Esophagus squamous epithelium (tissue), 4 donors: Measurements from ENCODE around the gene KLHL12. TPM values are rescaled to one million over a fixed set of nuclear protein-coding genes. Genes with fewer than 3 reads are reported as not detected.

Experiments used
- small RNA-seq, 4 donors: library from RNA; depleted of rRNA; stranded (forward); fragments of <200 nt; gene quantifications; one replicate each; pipeline ENCODE3, GENCODE V24; 2016
- total RNA-seq, 4 donors: library from RNA; depleted of rRNA; stranded (reverse); fragments of >200 nt; gene quantifications; one replicate each; pipeline ENCODE4 v1.1.0, GENCODE V29; 2016

The KLHL12 gene
- total RNA-seq, 4 donors from 2014 or later: 11.1 to 19.9 (median 14.1) TPM

Small RNA genes within 50 kb of the gene (small RNA-seq; reads per million reads assigned to genes)
- gene RF00019: 0 reads per million in 4 donors

Other genes with a start within 250 kb of the KLHL12 start
- gene SYT2, start 216.8 kb downstream of the KLHL12 start, total RNA-seq: not detected
- 10 to 100 TPM; 41.2 to 88.9 (median 60.3) TPM for gene KDM5B, start 118.8 kb downstream of the KLHL12 start, total RNA-seq
- gene PCAT6, start 116.3 kb downstream of the KLHL12 start, total RNA-seq: 1 to 10 TPM in 2 of 4 donors, under 1 TPM in 2; 0.57 to 1.2 (median 1.1) TPM
- 10 to 100 TPM in 2 of 4 donors, 1 to 10 TPM in 2; 4.9 to 10.4 (median 8.0) TPM for gene RABIF, start 38.1 kb downstream of the KLHL12 start, total RNA-seq
- gene ADIPOR1, start 31.1 kb upstream of the KLHL12 start, total RNA-seq: 100 to 1,000 TPM in 3 of 4 donors, 10 to 100 TPM in 1; 94.0 to 114 (median 107) TPM
- gene CYB5R1, start 40.0 kb upstream of the KLHL12 start, total RNA-seq: 100 to 1,000 TPM in 1 of 4 donors, 10 to 100 TPM in 3; 52.6 to 103 (median 73.1) TPM
- 10 to 100 TPM; 39.4 to 77.4 (median 66.5) TPM for gene TMEM183A, start 80.1 kb upstream of the KLHL12 start, total RNA-seq
- gene PPFIA4, start 99.3 kb upstream of the KLHL12 start, total RNA-seq: 1 to 10 TPM in 2 of 4 donors, under 1 TPM in 2; 0.35 to 1.7 (median 0.93) TPM
- not detected for gene MYOG, start 158.8 kb upstream of the KLHL12 start, total RNA-seq
- 1 to 10 TPM in 1 of 4 donors, under 1 TPM in 2, not detected in 1; 0.64 to 1.7 (median 0.66) TPM for gene ADORA1, start 200.5 kb upstream of the KLHL12 start, total RNA-seq
- not detected for gene MYBPH, start 248.6 kb upstream of the KLHL12 start, total RNA-seq